ENCODE measurements around the gene PEX12.

GRCh38 chr17:35575759-35576158 lies 2.6 kb downstream of the PEX12 start:
- TF ChIP-seq CTCF (IDR thresholded peaks at IDR 0.05; ENCODE audit: low read depth, low read length, poor library complexity, severe bottlenecking) = no peak
- no peak for TF ChIP-seq EZH2phosphoT487 (IDR thresholded peaks at IDR 0.05; ENCODE audit: borderline replicate concordance, low read length)

All from DOHH2 (cell line).